ENCODE results near the gene HIRIP3. TPM values are rescaled to one million over a fixed set of nuclear protein-coding genes. Genes with fewer than 3 reads are reported as not detected.

The HIRIP3 gene
- total RNA-seq, 1 experiment from 2014 or later, result 18.9 TPM

DNA sequence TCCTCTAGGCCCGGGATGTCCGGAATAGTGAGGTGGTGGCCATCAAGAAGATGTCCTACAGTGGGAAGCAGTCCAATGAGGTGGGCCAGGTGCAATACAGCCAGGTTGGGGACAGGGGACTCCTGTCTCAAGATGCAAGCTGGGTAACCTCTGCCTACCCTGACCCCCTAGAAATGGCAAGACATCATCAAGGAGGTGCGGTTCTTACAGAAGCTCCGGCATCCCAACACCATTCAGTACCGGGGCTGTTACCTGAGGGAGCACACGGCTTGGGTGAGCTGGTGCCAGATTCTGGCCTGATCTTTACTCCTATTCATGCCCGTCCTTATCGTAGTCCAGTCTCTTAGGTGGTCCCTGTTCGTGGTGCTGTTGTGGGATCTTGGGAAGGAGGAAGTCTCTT is 17.3 kb downstream of the HIRIP3 start:
- peaks cover 4% of the 10 kb centered on the region for H3K27me3 Mint-ChIP-seq (ENCODE audit: low read depth)
- ChIA-PET CTCF (interaction anchor here (1.8 to 5.5 kb wide), 2 partner anchors 23 to 53 kb away, joined by 5 to 36 read pairs; partner anchors contain the start of gene TLCD3B), POLR2A (no interaction called here)
- H3K4me3 Mint-ChIP-seq, result no peak overlapping the region
- H3K9me3 Mint-ChIP-seq, result peaks cover 3% of the 10 kb centered on the region
- ATAC-seq, result no peak
- TF ChIP-seq, protein P1, sequence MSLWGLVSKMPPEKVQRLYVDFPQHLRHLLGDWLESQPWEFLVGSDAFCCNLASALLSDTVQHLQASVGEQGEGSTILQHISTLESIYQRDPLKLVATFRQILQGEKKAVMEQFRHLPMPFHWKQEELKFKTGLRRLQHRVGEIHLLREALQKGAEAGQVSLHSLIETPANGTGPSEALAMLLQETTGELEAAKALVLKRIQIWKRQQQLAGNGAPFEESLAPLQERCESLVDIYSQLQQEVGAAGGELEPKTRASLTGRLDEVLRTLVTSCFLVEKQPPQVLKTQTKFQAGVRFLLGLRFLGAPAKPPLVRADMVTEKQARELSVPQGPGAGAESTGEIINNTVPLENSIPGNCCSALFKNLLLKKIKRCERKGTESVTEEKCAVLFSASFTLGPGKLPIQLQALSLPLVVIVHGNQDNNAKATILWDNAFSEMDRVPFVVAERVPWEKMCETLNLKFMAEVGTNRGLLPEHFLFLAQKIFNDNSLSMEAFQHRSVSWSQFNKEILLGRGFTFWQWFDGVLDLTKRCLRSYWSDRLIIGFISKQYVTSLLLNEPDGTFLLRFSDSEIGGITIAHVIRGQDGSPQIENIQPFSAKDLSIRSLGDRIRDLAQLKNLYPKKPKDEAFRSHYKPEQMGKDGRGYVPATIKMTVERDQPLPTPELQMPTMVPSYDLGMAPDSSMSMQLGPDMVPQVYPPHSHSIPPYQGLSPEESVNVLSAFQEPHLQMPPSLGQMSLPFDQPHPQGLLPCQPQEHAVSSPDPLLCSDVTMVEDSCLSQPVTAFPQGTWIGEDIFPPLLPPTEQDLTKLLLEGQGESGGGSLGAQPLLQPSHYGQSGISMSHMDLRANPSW (CRISPR knock-in tag; conservative IDR thresholded peaks at IDR 0.05; ENCODE audit: low read depth), result no peak
- TF ChIP-seq, protein P2, sequence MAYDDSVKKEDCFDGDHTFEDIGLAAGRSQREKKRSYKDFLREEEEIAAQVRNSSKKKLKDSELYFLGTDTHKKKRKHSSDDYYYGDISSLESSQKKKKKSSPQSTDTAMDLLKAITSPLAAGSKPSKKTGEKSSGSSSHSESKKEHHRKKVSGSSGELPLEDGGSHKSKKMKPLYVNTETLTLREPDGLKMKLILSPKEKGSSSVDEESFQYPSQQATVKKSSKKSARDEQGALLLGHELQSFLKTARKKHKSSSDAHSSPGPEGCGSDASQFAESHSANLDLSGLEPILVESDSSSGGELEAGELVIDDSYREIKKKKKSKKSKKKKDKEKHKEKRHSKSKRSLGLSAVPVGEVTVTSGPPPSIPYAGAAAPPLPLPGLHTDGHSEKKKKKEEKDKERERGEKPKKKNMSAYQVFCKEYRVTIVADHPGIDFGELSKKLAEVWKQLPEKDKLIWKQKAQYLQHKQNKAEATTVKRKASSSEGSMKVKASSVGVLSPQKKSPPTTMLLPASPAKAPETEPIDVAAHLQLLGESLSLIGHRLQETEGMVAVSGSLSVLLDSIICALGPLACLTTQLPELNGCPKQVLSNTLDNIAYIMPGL (CRISPR knock-in tag; IDR thresholded peaks at IDR 0.05), result no peak
- TF ChIP-seq, protein P3, sequence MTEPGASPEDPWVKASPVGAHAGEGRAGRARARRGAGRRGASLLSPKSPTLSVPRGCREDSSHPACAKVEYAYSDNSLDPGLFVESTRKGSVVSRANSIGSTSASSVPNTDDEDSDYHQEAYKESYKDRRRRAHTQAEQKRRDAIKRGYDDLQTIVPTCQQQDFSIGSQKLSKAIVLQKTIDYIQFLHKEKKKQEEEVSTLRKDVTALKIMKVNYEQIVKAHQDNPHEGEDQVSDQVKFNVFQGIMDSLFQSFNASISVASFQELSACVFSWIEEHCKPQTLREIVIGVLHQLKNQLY (CRISPR knock-in tag; IDR thresholded peaks at IDR 0.05), result no peak
- TF ChIP-seq, protein P4, sequence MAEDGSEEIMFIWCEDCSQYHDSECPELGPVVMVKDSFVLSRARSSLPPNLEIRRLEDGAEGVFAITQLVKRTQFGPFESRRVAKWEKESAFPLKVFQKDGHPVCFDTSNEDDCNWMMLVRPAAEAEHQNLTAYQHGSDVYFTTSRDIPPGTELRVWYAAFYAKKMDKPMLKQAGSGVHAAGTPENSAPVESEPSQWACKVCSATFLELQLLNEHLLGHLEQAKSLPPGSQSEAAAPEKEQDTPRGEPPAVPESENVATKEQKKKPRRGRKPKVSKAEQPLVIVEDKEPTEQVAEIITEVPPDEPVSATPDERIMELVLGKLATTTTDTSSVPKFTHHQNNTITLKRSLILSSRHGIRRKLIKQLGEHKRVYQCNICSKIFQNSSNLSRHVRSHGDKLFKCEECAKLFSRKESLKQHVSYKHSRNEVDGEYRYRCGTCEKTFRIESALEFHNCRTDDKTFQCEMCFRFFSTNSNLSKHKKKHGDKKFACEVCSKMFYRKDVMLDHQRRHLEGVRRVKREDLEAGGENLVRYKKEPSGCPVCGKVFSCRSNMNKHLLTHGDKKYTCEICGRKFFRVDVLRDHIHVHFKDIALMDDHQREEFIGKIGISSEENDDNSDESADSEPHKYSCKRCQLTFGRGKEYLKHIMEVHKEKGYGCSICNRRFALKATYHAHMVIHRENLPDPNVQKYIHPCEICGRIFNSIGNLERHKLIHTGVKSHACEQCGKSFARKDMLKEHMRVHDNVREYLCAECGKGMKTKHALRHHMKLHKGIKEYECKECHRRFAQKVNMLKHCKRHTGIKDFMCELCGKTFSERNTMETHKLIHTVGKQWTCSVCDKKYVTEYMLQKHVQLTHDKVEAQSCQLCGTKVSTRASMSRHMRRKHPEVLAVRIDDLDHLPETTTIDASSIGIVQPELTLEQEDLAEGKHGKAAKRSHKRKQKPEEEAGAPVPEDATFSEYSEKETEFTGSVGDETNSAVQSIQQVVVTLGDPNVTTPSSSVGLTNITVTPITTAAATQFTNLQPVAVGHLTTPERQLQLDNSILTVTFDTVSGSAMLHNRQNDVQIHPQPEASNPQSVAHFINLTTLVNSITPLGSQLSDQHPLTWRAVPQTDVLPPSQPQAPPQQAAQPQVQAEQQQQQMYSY (CRISPR knock-in tag; IDR thresholded peaks at IDR 0.05), result no peak
- TF ChIP-seq, protein P5, sequence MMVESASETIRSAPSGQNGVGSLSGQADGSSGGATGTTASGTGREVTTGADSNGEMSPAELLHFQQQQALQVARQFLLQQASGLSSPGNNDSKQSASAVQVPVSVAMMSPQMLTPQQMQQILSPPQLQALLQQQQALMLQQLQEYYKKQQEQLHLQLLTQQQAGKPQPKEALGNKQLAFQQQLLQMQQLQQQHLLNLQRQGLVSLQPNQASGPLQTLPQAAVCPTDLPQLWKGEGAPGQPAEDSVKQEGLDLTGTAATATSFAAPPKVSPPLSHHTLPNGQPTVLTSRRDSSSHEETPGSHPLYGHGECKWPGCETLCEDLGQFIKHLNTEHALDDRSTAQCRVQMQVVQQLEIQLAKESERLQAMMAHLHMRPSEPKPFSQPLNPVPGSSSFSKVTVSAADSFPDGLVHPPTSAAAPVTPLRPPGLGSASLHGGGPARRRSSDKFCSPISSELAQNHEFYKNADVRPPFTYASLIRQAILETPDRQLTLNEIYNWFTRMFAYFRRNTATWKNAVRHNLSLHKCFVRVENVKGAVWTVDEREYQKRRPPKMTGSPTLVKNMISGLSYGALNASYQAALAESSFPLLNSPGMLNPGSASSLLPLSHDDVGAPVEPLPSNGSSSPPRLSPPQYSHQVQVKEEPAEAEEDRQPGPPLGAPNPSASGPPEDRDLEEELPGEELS (CRISPR knock-in tag; IDR thresholded peaks at IDR 0.05), result no peak
- no peak for TF ChIP-seq CBFB (CRISPR knock-in tag; IDR thresholded peaks at IDR 0.05; ENCODE audit: low read depth)
- no peak for TF ChIP-seq NR2C2 (CRISPR knock-in tag; IDR thresholded peaks at IDR 0.05)
- no peak for TF ChIP-seq MXD4 (CRISPR knock-in tag; IDR thresholded peaks at IDR 0.05; ENCODE audit: borderline replicate concordance)
- no peak for TF ChIP-seq GTF2I (CRISPR knock-in tag; conservative IDR thresholded peaks at IDR 0.05)
- TF ChIP-seq, protein P6, sequence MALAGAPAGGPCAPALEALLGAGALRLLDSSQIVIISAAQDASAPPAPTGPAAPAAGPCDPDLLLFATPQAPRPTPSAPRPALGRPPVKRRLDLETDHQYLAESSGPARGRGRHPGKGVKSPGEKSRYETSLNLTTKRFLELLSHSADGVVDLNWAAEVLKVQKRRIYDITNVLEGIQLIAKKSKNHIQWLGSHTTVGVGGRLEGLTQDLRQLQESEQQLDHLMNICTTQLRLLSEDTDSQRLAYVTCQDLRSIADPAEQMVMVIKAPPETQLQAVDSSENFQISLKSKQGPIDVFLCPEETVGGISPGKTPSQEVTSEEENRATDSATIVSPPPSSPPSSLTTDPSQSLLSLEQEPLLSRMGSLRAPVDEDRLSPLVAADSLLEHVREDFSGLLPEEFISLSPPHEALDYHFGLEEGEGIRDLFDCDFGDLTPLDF (CRISPR knock-in tag; IDR thresholded peaks at IDR 0.05), result no peak
- TF ChIP-seq JUN (CRISPR knock-in tag; IDR thresholded peaks at IDR 0.05), result no peak
- TF ChIP-seq RELA (CRISPR knock-in tag; IDR thresholded peaks at IDR 0.05; ENCODE audit: borderline replicate concordance), result no peak
- TF ChIP-seq, protein P7, sequence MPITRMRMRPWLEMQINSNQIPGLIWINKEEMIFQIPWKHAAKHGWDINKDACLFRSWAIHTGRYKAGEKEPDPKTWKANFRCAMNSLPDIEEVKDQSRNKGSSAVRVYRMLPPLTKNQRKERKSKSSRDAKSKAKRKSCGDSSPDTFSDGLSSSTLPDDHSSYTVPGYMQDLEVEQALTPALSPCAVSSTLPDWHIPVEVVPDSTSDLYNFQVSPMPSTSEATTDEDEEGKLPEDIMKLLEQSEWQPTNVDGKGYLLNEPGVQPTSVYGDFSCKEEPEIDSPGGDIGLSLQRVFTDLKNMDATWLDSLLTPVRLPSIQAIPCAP (CRISPR knock-in tag; IDR thresholded peaks at IDR 0.05), result no peak
- no peak for TF ChIP-seq FOXP1 (CRISPR knock-in tag; IDR thresholded peaks at IDR 0.05; ENCODE audit: borderline replicate concordance)
- TF ChIP-seq ZBTB21 (CRISPR knock-in tag; IDR thresholded peaks at IDR 0.05; ENCODE audit: borderline replicate concordance), result no peak
- TF ChIP-seq ZNF423 (CRISPR knock-in tag; IDR thresholded peaks at IDR 0.05), result no peak
- TF ChIP-seq, protein P8, sequence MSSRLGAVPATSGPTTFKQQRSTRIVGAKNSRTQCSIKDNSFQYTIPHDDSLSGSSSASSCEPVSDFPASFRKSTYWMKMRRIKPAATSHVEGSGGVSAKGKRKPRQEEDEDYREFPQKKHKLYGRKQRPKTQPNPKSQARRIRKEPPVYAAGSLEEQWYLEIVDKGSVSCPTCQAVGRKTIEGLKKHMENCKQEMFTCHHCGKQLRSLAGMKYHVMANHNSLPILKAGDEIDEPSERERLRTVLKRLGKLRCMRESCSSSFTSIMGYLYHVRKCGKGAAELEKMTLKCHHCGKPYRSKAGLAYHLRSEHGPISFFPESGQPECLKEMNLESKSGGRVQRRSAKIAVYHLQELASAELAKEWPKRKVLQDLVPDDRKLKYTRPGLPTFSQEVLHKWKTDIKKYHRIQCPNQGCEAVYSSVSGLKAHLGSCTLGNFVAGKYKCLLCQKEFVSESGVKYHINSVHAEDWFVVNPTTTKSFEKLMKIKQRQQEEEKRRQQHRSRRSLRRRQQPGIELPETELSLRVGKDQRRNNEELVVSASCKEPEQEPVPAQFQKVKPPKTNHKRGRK (CRISPR knock-in tag; IDR thresholded peaks at IDR 0.05; ENCODE audit: borderline replicate concordance), result no peak
- no peak for DNase-seq (ENCODE audit: low spot score)
- peaks cover 27% of the 10 kb centered on the region for H3K4me1 Mint-ChIP-seq
- peaks cover 42% of the 10 kb centered on the region for H3K36me3 Mint-ChIP-seq
- H3K27ac Mint-ChIP-seq, result no peak overlapping the region

Measured in WTC11 (cell line).